Karpas-422 (cell line): Measurements from ENCODE around the gene GHR. TPM values are rescaled to one million over a fixed set of nuclear protein-coding genes. Genes with fewer than 3 reads are reported as not detected.

Experiments used
- DNase-seq: peaks from one replicate; pipeline ENCODE4 v3.0.0-alpha.2; 2015
- H2AFZ ChIP-seq: fragments of 200-600 bp; sonication (generic); 2 replicates; pipeline ENCODE4 v1.6.1; 2014; ENCODE audit warnings: antibody characterized with exemption, low read length, mixed read lengths
- H3K27ac ChIP-seq: fragments of 200-600 bp; sonication (generic); 2 replicates; pipeline ENCODE4 v1.5.1; 2014; ENCODE audit warnings: mild to moderate bottlenecking, low read length, moderate library complexity
- H3K27me3 ChIP-seq: fragments of 200-600 bp; sonication (generic); 2 replicates; pipeline ENCODE4 v1.6.1; 2014; ENCODE audit warnings: low read length, mixed read lengths
- H3K36me3 ChIP-seq: fragments of 200-600 bp; sonication (generic); 2 replicates; pipeline ENCODE4 v1.6.1; 2014; ENCODE audit warnings: low read length, mixed read lengths; ENCODE audit not compliant: insufficient read depth
- H3K4me1 ChIP-seq: fragments of 200-600 bp; sonication (generic); 2 replicates; pipeline ENCODE4 v1.6.1; 2014; ENCODE audit warnings: mild to moderate bottlenecking, low read length, mixed read lengths
- H3K4me2 ChIP-seq: fragments of 200-600 bp; sonication (generic); 2 replicates; pipeline ENCODE4 v1.6.1; 2014; ENCODE audit warnings: low read length, low read depth, mild to moderate bottlenecking; ENCODE audit not compliant: poor library complexity, severe bottlenecking
- H3K4me3 ChIP-seq: fragments of 200-600 bp; sonication (generic); 2 replicates; pipeline ENCODE4 v1.5.1; 2014; ENCODE audit warnings: mild to moderate bottlenecking, antibody characterized with exemption, low read length, mixed read lengths
- H3K79me2 ChIP-seq: fragments of 200-600 bp; sonication (generic); 2 replicates; pipeline ENCODE4 v1.6.1; 2014; ENCODE audit warnings: mild to moderate bottlenecking, low read length, mixed read lengths
- H3K9ac ChIP-seq: fragments of 200-600 bp; sonication (generic); 2 replicates; pipeline ENCODE4 v1.6.0; 2014; ENCODE audit warnings: low read length
- H3K9me2 ChIP-seq: fragments of 200-600 bp; sonication (generic), shearing (Covaris generic); replicated peaks from 2 replicates; pipeline ENCODE4 v1.6.0; 2014; ENCODE audit warnings: mild to moderate bottlenecking, low read length, moderate library complexity; ENCODE audit not compliant: insufficient read depth
- H3K9me3 ChIP-seq: fragments of 300-700, 200-600 bp; sonication (generic); 2 replicates; pipeline ENCODE4 v1.6.1; 2014; ENCODE audit warnings: low read length, mixed read lengths
- H4K20me1 ChIP-seq: fragments of 200-600 bp; sonication (generic); 2 replicates; pipeline ENCODE4 v1.6.1; 2014; ENCODE audit warnings: mild to moderate bottlenecking, antibody characterized with exemption, low read length, low read depth; ENCODE audit not compliant: insufficient read depth
- total RNA-seq: library from RNA; depleted of rRNA; stranded (reverse); fragments of >200 nt; shearing (Covaris generic); gene quantifications from 2 replicates; pipeline ENCODE4 v1.2.3, GENCODE V29; 2014; ENCODE audit warnings: low replicate concordance

GHR gene
- total RNA-seq, 1 experiment from 2014 or later, result not detected

- Histone ChIP-seq H3K27me3 (no peaks in the 10 kb centered on the region), H4K20me1 (no peaks in the 10 kb centered on the region), H3K27ac (no peak overlapping the region)
Observed at GRCh38 chr5:42640835-42641234, 217.6 kb downstream of the GHR start.

GRCh38 chr5:42641336-42642005 is 218.2 kb downstream of the GHR start:
- Histone ChIP-seq H4K20me1 (no peaks in the 10 kb centered on the region), H3K4me2 (no peak overlapping the region), H3K79me2 (no peaks in the 10 kb centered on the region), H3K4me3 (no peak overlapping the region), H3K4me1 (no peaks in the 10 kb centered on the region), H2AFZ (no peak overlapping the region), H3K36me3 (no peaks in the 10 kb centered on the region), H3K9me3 (no peaks in the 10 kb centered on the region), H3K9ac (no peak overlapping the region), H3K27ac (no peak overlapping the region), H3K27me3 (no peaks in the 10 kb centered on the region), H3K9me2 (no peaks in the 10 kb centered on the region)
- DNase-seq, result no peak

More at GRCh38 chr5:42640835-42641234, 217.6 kb downstream of the GHR start:
- Histone ChIP-seq H3K9me3 (no peaks in the 10 kb centered on the region), H3K79me2 (no peaks in the 10 kb centered on the region), H3K9ac (no peak overlapping the region), H3K4me3 (no peak overlapping the region), H3K4me2 (no peak overlapping the region), H3K4me1 (no peaks in the 10 kb centered on the region), H3K9me2 (no peaks in the 10 kb centered on the region), H2AFZ (no peak overlapping the region), H3K36me3 (no peaks in the 10 kb centered on the region)
- no peak for DNase-seq

GRCh38 chr5:42642006-42642405 is 218.8 kb downstream of the GHR start:
- Histone ChIP-seq H3K36me3 (no peaks in the 10 kb centered on the region), H4K20me1 (no peaks in the 10 kb centered on the region), H3K9ac (no peak overlapping the region), H3K4me1 (no peaks in the 10 kb centered on the region), H2AFZ (no peak overlapping the region), H3K9me2 (no peaks in the 10 kb centered on the region), H3K9me3 (no peaks in the 10 kb centered on the region), H3K27me3 (no peaks in the 10 kb centered on the region), H3K4me2 (no peak overlapping the region), H3K79me2 (no peaks in the 10 kb centered on the region), H3K4me3 (no peak overlapping the region), H3K27ac (no peak overlapping the region)
- DNase-seq, result no peak

GRCh38 chr5:42643360-42643759 is 220.1 kb downstream of the GHR start:
- Histone ChIP-seq H3K79me2 (no peaks in the 10 kb centered on the region), H3K9ac (no peak overlapping the region), H3K9me2 (no peaks in the 10 kb centered on the region), H3K9me3 (no peaks in the 10 kb centered on the region), H2AFZ (no peak overlapping the region), H3K4me1 (no peaks in the 10 kb centered on the region), H4K20me1 (no peaks in the 10 kb centered on the region), H3K27me3 (no peaks in the 10 kb centered on the region), H3K27ac (no peak overlapping the region), H3K36me3 (no peaks in the 10 kb centered on the region), H3K4me2 (no peak overlapping the region), H3K4me3 (no peak overlapping the region)
- DNase-seq, result no peak

- H3K9me2 ChIP-seq, result no peaks in the 10 kb centered on the region
- no peak for DNase-seq
- no peaks in the 10 kb centered on the region for H4K20me1 ChIP-seq
- no peaks in the 10 kb centered on the region for H3K79me2 ChIP-seq
- no peaks in the 10 kb centered on the region for H3K36me3 ChIP-seq
- no peak overlapping the region for H3K4me3 ChIP-seq
- H3K4me2 ChIP-seq, result no peak overlapping the region
- no peak overlapping the region for H2AFZ ChIP-seq
- no peak overlapping the region for H3K9ac ChIP-seq
- H3K27me3 ChIP-seq, result no peaks in the 10 kb centered on the region
- no peaks in the 10 kb centered on the region for H3K4me1 ChIP-seq
- H3K9me3 ChIP-seq, result no peaks in the 10 kb centered on the region
- no peak overlapping the region for H3K27ac ChIP-seq
Observed at GRCh38 chr5:42645138-42645537, 221.9 kb downstream of the GHR start.

- no peak overlapping the region for H3K4me3 ChIP-seq
- DNase-seq, result no peak
- no peaks in the 10 kb centered on the region for H3K9me3 ChIP-seq
- no peaks in the 10 kb centered on the region for H3K9me2 ChIP-seq
- no peaks in the 10 kb centered on the region for H3K79me2 ChIP-seq
- H4K20me1 ChIP-seq, result no peaks in the 10 kb centered on the region
- H3K9ac ChIP-seq, result no peak overlapping the region
- H2AFZ ChIP-seq, result no peak overlapping the region
- no peak overlapping the region for H3K27ac ChIP-seq
- no peaks in the 10 kb centered on the region for H3K4me1 ChIP-seq
- no peaks in the 10 kb centered on the region for H3K27me3 ChIP-seq
- H3K36me3 ChIP-seq, result no peaks in the 10 kb centered on the region
- no peak overlapping the region for H3K4me2 ChIP-seq
Observed at GRCh38 chr5:42648036-42648435, 224.8 kb downstream of the GHR start.

GRCh38 chr5:42648915-42649314 is 225.7 kb downstream of the GHR start:
- H3K4me2 ChIP-seq, result no peak overlapping the region
- no peak overlapping the region for H3K27ac ChIP-seq
- no peaks in the 10 kb centered on the region for H3K36me3 ChIP-seq
- H3K9me3 ChIP-seq, result no peaks in the 10 kb centered on the region
- DNase-seq, result no peak
- no peaks in the 10 kb centered on the region for H3K79me2 ChIP-seq
- no peak overlapping the region for H3K4me3 ChIP-seq
- no peaks in the 10 kb centered on the region for H3K9me2 ChIP-seq
- H3K27me3 ChIP-seq, result no peaks in the 10 kb centered on the region; the same call in 1 of the 2 replicates
- no peaks in the 10 kb centered on the region for H3K4me1 ChIP-seq
- no peak overlapping the region for H3K9ac ChIP-seq
- no peak overlapping the region for H2AFZ ChIP-seq
- H4K20me1 ChIP-seq, result no peaks in the 10 kb centered on the region

- H3K79me2 ChIP-seq, result no peaks in the 10 kb centered on the region
- H2AFZ ChIP-seq, result no peak overlapping the region
- no peaks in the 10 kb centered on the region for H4K20me1 ChIP-seq
- no peaks in the 10 kb centered on the region; the same call in 1 of the 2 replicates for H3K27me3 ChIP-seq
- H3K9me2 ChIP-seq, result no peaks in the 10 kb centered on the region
- no peaks in the 10 kb centered on the region for H3K4me1 ChIP-seq
- H3K36me3 ChIP-seq, result no peaks in the 10 kb centered on the region
- H3K4me2 ChIP-seq, result no peak overlapping the region
- H3K9ac ChIP-seq, result no peak overlapping the region
- H3K9me3 ChIP-seq, result no peaks in the 10 kb centered on the region
- no peak overlapping the region for H3K4me3 ChIP-seq
- DNase-seq, result no peak
- no peak overlapping the region for H3K27ac ChIP-seq
Observed at GRCh38 chr5:42650084-42650483, 226.8 kb downstream of the GHR start.
